ENCODE data around the gene CD58. TPM values are rescaled to one million over a fixed set of nuclear protein-coding genes. Genes with fewer than 3 reads are reported as not detected.

The CD58 gene
- total and polyA plus RNA-seq, 11 donors: 19.6 to 45.8 (median 30.8) TPM

DNA sequence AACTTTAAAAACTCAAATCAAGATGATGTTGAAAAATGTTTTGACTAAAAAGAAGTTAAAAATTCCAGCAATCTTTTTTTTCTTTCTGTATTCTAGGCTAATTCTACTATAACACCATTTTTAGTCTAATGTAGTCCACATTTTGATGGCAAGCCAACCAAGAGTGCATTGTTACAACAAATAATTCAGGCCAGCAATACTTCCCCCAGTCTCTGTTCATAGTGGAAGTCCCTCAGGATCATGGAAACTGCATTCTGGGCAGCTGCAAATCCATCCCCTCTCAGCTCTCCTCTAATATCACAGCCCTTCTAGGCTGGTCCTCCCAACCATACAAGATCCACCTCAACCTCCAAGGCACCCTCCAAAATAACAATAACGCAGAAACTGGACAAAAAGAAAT lies 7.8 kb upstream of the CD58 start:
- peak overlapping the region in 4 of 12 donors; percentile 43 to 80 (median 58) for H3K27ac ChIP-seq
- ATAC-seq: no peak
- peak overlapping the region in 1 of 12 donors; percentile 43 for H3K4me3 ChIP-seq
- TF ChIP-seq, protein P1, sequence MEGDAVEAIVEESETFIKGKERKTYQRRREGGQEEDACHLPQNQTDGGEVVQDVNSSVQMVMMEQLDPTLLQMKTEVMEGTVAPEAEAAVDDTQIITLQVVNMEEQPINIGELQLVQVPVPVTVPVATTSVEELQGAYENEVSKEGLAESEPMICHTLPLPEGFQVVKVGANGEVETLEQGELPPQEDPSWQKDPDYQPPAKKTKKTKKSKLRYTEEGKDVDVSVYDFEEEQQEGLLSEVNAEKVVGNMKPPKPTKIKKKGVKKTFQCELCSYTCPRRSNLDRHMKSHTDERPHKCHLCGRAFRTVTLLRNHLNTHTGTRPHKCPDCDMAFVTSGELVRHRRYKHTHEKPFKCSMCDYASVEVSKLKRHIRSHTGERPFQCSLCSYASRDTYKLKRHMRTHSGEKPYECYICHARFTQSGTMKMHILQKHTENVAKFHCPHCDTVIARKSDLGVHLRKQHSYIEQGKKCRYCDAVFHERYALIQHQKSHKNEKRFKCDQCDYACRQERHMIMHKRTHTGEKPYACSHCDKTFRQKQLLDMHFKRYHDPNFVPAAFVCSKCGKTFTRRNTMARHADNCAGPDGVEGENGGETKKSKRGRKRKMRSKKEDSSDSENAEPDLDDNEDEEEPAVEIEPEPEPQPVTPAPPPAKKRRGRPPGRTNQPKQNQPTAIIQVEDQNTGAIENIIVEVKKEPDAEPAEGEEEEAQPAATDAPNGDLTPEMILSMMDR (IDR thresholded peaks at IDR 0.05): no peak
- no peak for TF ChIP-seq POLR2A (IDR thresholded peaks at IDR 0.05)
- no peaks in the 10 kb centered on the region for H3K27me3 ChIP-seq
- no peak for DNase-seq
- no peaks in the 10 kb centered on the region for H3K9me3 ChIP-seq
- peaks cover 0 to 12% (median 5%) of the 10 kb centered on the region in 9 donors for H3K36me3 ChIP-seq
- peaks cover 0 to 37% (median 12%) of the 10 kb centered on the region in 12 donors for H3K4me1 ChIP-seq
- WGBS, 4 donors: 81 to 96% (median 92%) methylated on average over 1 of the region's 1 CpG
- intact Hi-C loops (cut with DNase I): loop anchor here in 5 of 10 donors (5.0 to 10.0 kb wide), 5 partner anchors 94 to 476 kb away; partner anchors contain the start of gene ATP1A1 (in 2 of the 5)

DNA sequence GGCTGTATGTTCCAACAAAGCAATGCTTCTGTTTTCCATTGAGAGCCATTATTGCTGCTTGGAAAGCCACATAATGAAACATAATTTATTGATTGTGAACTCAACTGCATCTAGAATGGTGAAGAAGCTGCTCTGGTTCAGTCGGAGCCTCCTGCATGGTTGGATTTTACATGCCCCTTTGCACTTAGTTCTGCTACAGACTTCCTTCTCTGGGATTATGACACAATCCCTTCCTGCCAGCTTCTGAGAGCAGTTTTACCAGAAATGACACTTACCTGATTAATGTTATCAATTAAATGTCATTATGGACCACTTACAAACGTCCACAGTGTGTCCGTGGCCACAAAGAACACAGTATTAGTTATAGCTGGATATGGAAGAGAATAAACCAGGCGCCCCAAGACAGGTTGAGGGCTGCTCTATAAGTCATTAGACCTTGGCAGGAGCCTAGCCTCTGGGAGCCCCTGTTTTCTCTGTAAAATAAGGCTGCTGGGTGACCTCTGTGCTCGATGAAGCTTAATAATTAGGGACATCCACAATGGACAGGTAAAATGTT lies 7.0 kb upstream of the CD58 start:
- no peak overlapping the region for H3K4me3 ChIP-seq
- 78 to 95% (median 93%) methylated on average over 5 of the region's 5 CpGs for WGBS, 4 donors
- intact Hi-C loops (cut with DNase I): loop anchor here in 5 of 10 donors (5.0 to 10.0 kb wide), 5 partner anchors 94 to 477 kb away; partner anchors contain the start of gene ATP1A1 (in 2 of the 5)
- no peak for ATAC-seq
- peaks cover 0 to 12% (median 3%) of the 10 kb centered on the region in 9 donors for H3K36me3 ChIP-seq
- no peak overlapping the region for H3K27ac ChIP-seq
- no peaks in the 10 kb centered on the region for H3K27me3 ChIP-seq
- H3K4me1 ChIP-seq: peaks cover 0 to 45% (median 18%) of the 10 kb centered on the region in 12 donors
- DNase-seq: no peak
- TF ChIP-seq, protein P1 (IDR thresholded peaks at IDR 0.05): no peak
- TF ChIP-seq POLR2A (IDR thresholded peaks at IDR 0.05): no peak
- H3K9me3 ChIP-seq: no peaks in the 10 kb centered on the region

DNA sequence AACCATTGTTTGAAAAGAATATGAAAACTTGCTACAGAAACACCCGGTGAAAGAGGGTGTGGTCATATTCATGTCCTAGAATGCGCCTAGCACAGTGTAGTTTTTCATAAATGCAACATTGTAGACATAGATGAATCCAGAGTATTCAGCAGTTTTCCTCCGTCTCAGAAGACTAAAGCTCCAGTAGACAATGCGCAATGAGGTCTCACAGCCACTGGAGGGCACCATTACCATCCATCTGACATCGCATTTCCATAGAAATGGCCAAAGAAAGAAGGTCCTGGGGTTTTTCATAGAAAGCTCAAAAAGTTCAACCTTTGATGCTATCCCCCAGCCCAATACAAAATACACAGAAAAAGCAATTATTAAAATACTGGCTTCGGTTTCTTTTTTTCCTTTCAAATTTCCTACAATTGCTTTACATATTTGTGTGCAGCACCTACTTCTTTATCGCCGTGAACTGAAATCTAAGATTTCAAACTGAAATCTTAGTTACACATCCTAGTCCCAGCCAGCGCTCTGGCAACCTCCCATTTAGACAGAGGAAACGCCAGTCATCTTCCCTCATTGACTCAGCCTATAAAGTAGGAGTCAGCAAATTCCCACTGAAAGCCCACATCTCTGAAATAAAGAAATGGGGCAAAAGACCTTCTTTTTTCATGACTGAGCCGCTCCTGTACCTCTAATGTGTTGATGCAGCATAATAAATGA lies 3.9 kb upstream of the CD58 start:
- no peak for ATAC-seq
- no peaks in the 10 kb centered on the region for H3K9me3 ChIP-seq
- WGBS, 4 donors: 30 to 33% (median 32%) methylated on average over 11 of the region's 11 CpGs
- peak in 4 of 5 donors; percentile 49 to 73 (median 64) for DNase-seq
- intact Hi-C loops (cut with DNase I): loop anchor here in 9 of 10 donors (1.0 to 10.0 kb wide), 13 partner anchors 22 to 488 kb away; partner anchors contain the start of genes ATP1A1 (in 2 of the 9), IGSF3 (in 1 of the 9) and TTF2 (in 1 of the 9)
- no peak overlapping the region for H3K4me3 ChIP-seq
- peaks cover 0 to 62% (median 35%) of the 10 kb centered on the region in 12 donors for H3K4me1 ChIP-seq
- no peaks in the 10 kb centered on the region for H3K27me3 ChIP-seq
- peaks cover 0 to 12% (median 2%) of the 10 kb centered on the region in 9 donors for H3K36me3 ChIP-seq
- peak overlapping the region in 1 of 12 donors; percentile 28 for H3K27ac ChIP-seq
- TF ChIP-seq POLR2A (IDR thresholded peaks at IDR 0.05): no peak
- TF ChIP-seq, protein P1 (IDR thresholded peaks at IDR 0.05): peak; percentile 77 to 96 (median 88)
